Right lobe of liver (tissue), 6 donors: Measurements from ENCODE around the gene SERHL2. TPM values are rescaled to one million over a fixed set of nuclear protein-coding genes. Genes with fewer than 3 reads are reported as not detected.
"Not testable (repeated sequence)": the region's sequence is repeated elsewhere in the genome, so short reads cannot be mapped to it uniquely, and the experiment has no call there.

ENCODE experiments used
- ATAC-seq, 4 donors: fragments of 200-7000 bp; cut with Tn5 transposase; one replicate each; pipeline ENCODE4 v1.9.1; 2020; ENCODE audit warnings: mild to moderate bottlenecking in 4 of 4, moderate library complexity in 4 of 4
- DNase-seq, 3 donors: peaks; one replicate each; pipeline ENCODE4 v3.0.0-alpha.2; 2020
- H3K27ac ChIP-seq, 3 donors: fragments of 200-600 bp; one replicate each; pipeline ENCODE4 v1.8.0; 2022
- H3K27me3 ChIP-seq, 2 donors: fragments of 200-600 bp; one replicate each; pipeline ENCODE4 v1.8.0; 2022
- H3K36me3 ChIP-seq, 4 donors: fragments of 200-600 bp; sonication (generic) in 1 of 4; one replicate each; pipeline versions ENCODE4 v1.5.1 to v1.8.0; 2017 to 2022; ENCODE audit warnings: control low read depth in 1 of 4
- H3K4me1 ChIP-seq, 4 donors: fragments of 200-600 bp; sonication (generic) in 1 of 4; one replicate each; pipeline versions ENCODE4 v1.5.1 to v1.8.0; 2017 to 2022; ENCODE audit warnings: control low read depth in 1 of 4
- H3K4me3 ChIP-seq, 3 donors: fragments of 200-600 bp; one replicate each; pipeline ENCODE4 v1.8.0; 2022
- H3K9me3 ChIP-seq, 4 donors: fragments of 200-600 bp; sonication (generic) in 1 of 4; one replicate each; pipeline versions ENCODE4 v1.5.1 to v1.8.0; 2017 to 2022; ENCODE audit warnings: control low read depth in 1 of 4
- CTCF ChIP-seq, 4 donors: fragments of 200-600 bp in 3 of 4; fragments of 450-650 bp in 1 of 4; IDR thresholded peaks; one replicate each; pipeline versions ENCODE4 v1.5.1 to v1.8.0; 2016 to 2022; ENCODE audit warnings: antibody characterized with exemption in 4 of 4, mild to moderate bottlenecking in 2 of 4
- POLR2A ChIP-seq: fragments of 450-650 bp; IDR thresholded peaks from one replicate; pipeline ENCODE4 v1.6.1; 2017; ENCODE audit warnings: antibody characterized with exemption, mild to moderate bottlenecking
- WGBS: methylation state at CpG from one replicate; pipeline ENCODE4 v1.1.6; 2018; ENCODE audit warnings: low coverage, low lambda C conversion rate; ENCODE audit not compliant: insufficient coverage; ENCODE audit errors: missing lambda C conversion rate; 5-methylcytosine and 5-hydroxymethylcytosine counted together
- intact Hi-C, 2 donors: fragments of 100-400 bp; cut with DNase I; formaldehyde crosslinking; loops; one replicate each; pipeline versions ENCODE4 v1.11.2 to v1.14.1; 2022
- total RNA-seq, 6 experiments: library from RNA; depleted of rRNA in 2 of 6; stranded (reverse); fragments of >200 nt in 2 of 6; fragmentation: NEBNext Ultra II Directional in 3 of 6; extraction: Animal tissue kit (Norgen Biotek cat#: 25700) in 3 of 6; gene quantifications; one replicate each; pipeline versions ENCODE4 v1.1.0 to v1.2.4, GENCODE V29; 2016 to 2023
- donor health status: DM: no; HTN: yes; CAD: no.
- donor health status: DM: no; HTN: no; CAD: no.
- donor health status: DM: no; HTN: no; CAD: no.
- donor health status: DM: no; HTN: yes; CAD: no.
- donor health status: DM: no; HTN: yes; CAD: no.

SERHL2 gene
- total RNA-seq, 6 experiments from 2014 or later: 0.29 to 2.9 (median 0.80) TPM

GRCh38 chr22:42544686-42545085 lies 9.1 kb upstream of the SERHL2 start:
- H3K27me3 ChIP-seq: no peaks in the 10 kb centered on the region
- H3K27ac ChIP-seq: no peak overlapping the region
- no peaks in the 10 kb centered on the region for H3K4me1 ChIP-seq
- WGBS: 6% methylated on average over 2 of the region's 2 CpGs
- DNase-seq (no peak), ATAC-seq (peak; percentile 52 to 87 (median 72))
- intact Hi-C loops: no loop called here
- no peaks in the 10 kb centered on the region for H3K9me3 ChIP-seq
- TF ChIP-seq CTCF (IDR thresholded peaks at IDR 0.05): no peak
- no peak for TF ChIP-seq POLR2A
- no peaks in the 10 kb centered on the region for H3K36me3 ChIP-seq
- H3K4me3 ChIP-seq: no peak overlapping the region

DNA sequence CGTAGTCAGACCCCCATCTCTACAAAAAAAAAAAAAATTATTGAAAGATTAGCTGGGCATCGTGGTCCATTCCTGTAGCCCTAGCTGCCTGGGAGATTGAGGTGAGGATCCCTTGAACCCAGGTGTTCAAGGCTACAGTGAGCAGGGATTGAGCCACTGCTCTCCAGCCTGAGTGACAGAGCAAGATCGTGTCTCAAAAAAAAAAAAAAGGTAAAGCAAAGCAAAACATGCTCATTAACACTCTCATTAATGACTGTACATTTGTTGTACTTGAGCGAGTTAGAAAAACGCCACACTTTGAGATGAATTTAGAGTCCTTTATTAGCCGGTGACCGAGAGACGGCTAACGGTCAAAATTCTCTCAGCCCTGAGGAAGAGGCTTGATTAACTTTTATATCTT lies 6.2 kb upstream of the SERHL2 start:
- ATAC-seq (no peak), DNase-seq (no peak)
- intact Hi-C loops: no loop called here
- TF ChIP-seq POLR2A: no peak
- TF ChIP-seq CTCF (IDR thresholded peaks at IDR 0.05): no peak
- no peak overlapping the region for H3K27ac ChIP-seq
- H3K4me1 ChIP-seq: no peaks in the 10 kb centered on the region
- no peak overlapping the region for H3K4me3 ChIP-seq
- no peaks in the 10 kb centered on the region for H3K9me3 ChIP-seq
- H3K27me3 ChIP-seq: no peaks in the 10 kb centered on the region
- 65% methylated on average over 9 of the region's 9 CpGs for WGBS
- H3K36me3 ChIP-seq: no peaks in the 10 kb centered on the region

DNA sequence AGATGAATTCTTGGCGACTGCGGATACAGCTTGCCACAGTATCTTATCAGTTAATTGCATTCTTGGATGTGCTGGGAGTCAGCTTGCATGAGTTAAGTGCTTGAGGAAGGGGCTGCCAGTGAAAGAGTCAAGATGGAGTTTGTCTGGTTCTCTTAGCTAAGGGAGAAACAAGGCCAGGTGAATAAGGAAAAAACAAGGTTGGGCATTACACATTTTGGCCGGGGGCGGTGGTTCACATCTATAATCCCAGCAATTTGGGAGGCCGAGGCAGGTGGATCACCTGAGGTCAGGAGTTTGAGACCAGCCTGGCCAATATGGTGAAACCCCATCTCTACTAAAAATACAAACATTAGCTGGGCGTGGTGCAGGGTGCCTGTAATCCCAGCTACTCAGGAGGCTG lies 5.6 kb upstream of the SERHL2 start:
- H3K4me1 ChIP-seq, H3K4me3 ChIP-seq, H3K36me3 ChIP-seq, H3K27ac ChIP-seq, H3K9me3 ChIP-seq, ATAC-seq, DNase-seq, intact Hi-C loops, H3K27me3 ChIP-seq: not testable (repeated sequence)
- whole genome bisulfite sequencing: 53% methylated on average over 6 of the region's 6 CpGs

- no peak for TF ChIP-seq CTCF (IDR thresholded peaks at IDR 0.05)
- no peak for TF ChIP-seq POLR2A
- H3K27me3 ChIP-seq: no peaks in the 10 kb centered on the region
- 76% methylated on average over 17 of the region's 19 CpGs for WGBS
- intact Hi-C loops: no loop called here
- DNase-seq: no peak
- no peak for ATAC-seq
- H3K9me3 ChIP-seq: no peaks in the 10 kb centered on the region
- no peaks in the 10 kb centered on the region for H3K36me3 ChIP-seq
- no peak overlapping the region for H3K4me3 ChIP-seq
- no peak overlapping the region for H3K27ac ChIP-seq
- no peaks in the 10 kb centered on the region for H3K4me1 ChIP-seq
Observed at GRCh38 chr22:42548597-42549330, 5.0 kb upstream of the SERHL2 start.

GRCh38 chr22:42549331-42550060 lies 4.3 kb upstream of the SERHL2 start:
- intact Hi-C loops: no loop called here
- no peaks in the 10 kb centered on the region for H3K9me3 ChIP-seq
- no peak for ATAC-seq
- 78% methylated on average over 11 of the region's 11 CpGs for WGBS
- DNase-seq: no peak
- no peak overlapping the region for H3K27ac ChIP-seq
- TF ChIP-seq CTCF (IDR thresholded peaks at IDR 0.05) (no peak), POLR2A (no peak)
- H3K36me3 ChIP-seq: no peaks in the 10 kb centered on the region
- no peaks in the 10 kb centered on the region for H3K27me3 ChIP-seq
- H3K4me1 ChIP-seq: no peaks in the 10 kb centered on the region
- H3K4me3 ChIP-seq: no peak overlapping the region

GRCh38 chr22:42552294-42552647 lies 1.5 kb upstream of the SERHL2 start:
- H3K27ac ChIP-seq, H3K4me1 ChIP-seq, H3K4me3 ChIP-seq, H3K36me3 ChIP-seq, intact Hi-C loops, H3K9me3 ChIP-seq, DNase-seq, ATAC-seq, H3K27me3 ChIP-seq: not testable (repeated sequence)
- WGBS: 83% methylated on average over 6 of the region's 6 CpGs
